ENCODE measurements around the gene FRMD4B.

FRMD4B gene

DNA sequence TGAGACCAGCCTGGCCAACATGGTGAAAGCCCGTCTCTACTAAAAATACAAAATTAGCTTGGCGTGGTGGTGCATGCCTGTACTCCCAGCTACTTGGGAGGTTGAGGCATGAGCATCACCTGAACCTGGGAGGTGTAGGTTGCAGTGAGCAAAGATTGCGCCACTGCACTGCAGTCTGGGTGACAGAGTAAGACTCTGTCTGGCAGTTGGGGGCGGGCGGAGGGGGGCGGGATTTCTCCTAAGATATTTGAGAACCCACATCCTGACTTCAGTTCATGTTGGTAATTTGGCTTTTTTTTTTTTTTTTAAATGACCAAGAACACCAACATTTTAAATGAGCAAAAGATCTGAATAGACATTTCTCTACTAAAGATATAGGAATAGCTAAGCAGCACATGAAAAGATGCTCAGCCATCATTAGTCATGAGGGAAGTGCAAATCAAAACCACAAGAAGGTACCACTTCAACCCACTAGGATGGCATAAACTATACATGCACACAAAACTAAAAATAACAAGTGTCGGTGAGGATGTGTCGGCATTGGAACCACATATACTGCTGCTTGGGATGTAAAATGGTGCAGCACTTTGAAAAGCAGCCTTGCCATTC lies 187.9 kb downstream of the FRMD4B start:
- no peak for DNase-seq

DNA sequence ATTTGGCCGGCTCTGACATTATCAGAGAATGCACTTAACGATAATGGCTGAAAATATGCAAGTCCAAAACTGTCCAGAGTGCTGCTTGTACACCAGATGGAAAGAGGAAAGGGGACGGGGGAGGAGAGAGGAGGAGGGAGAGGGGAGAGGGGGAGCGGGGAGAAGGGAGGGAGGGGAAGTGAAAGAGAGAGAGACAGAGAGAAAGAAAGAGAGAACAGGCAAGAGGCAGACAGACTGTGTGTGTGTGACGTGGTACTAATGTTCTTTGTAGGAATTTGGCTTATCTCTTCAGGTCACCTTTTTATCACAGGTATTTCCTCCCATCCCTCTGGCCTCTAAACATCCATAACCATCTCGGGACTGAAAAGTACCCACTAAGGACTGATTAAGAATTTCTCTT lies 188.4 kb downstream of the FRMD4B start:
- DNase-seq: no peak

DNA sequence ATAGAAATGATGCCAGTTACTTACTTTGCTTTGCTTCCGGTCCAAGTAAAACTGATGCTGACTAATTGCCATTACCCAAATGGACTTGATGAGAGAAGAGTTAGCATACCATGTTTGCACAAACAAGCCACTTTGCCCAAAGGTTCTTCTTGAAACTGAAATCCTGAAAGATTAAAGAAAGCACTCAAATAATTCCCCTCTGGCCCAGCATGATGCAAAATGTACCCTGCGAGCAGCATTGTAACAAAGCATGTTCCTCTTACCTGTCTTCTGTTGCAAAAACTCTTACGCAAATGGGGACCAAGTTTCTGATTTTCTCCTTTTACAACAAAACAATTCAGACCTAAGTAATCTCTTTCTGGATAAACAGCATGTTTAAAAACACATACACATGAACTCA lies 189.0 kb downstream of the FRMD4B start:
- DNase-seq: no peak

DNA sequence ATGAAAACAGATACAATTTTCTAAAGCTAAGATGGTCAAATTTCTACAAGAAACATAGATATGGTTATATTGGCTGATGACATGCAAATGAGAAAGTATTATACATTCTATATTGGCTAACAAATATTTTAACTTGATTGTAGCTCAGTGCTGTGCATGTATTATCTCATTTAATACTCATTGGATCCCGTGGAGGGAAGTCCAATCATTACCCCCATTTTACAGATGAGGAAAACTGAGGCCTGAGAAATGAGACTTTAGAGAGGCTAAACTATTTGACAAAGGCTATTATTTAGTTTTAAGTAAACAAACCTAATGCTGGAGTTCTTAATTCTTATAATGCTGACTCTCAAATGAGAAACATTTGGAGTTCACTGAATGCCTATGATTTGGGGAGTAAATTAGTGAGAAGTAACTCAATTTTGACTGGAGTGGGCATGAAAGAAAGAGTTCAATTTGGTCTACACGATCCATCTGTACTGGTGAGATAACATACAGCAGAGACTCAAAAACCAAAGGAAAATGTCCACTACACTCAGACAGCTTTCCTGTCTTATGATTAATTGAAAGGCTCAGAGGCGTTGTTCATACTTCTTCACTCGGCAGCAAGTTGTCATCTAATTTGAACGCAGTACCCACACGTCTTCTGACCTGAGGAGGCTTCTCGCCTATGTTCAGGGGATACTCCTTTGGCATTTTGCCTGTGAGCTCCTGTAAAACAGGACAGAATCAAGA lies 191.3 kb downstream of the FRMD4B start:
- DNase-seq: no peak

DNA sequence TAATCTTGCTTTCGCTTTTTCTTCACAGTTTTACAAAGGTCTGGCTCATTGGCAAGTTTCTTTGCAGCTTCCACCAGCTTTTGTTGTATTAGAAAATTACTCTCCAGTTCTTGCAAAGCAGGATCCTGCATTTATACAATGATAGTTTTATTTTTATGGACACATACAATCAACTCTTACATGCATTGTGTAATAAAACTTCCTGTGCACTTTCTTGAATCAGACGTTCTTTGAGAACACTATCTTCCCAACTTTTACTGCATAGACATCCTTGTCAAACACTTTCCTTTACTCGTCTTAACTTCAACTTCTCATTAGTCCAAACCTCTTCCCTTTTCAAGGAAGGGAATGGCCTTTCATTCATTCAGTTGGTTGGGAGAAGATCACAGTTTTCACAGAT lies 192.1 kb downstream of the FRMD4B start:
- no peak for DNase-seq

DNA sequence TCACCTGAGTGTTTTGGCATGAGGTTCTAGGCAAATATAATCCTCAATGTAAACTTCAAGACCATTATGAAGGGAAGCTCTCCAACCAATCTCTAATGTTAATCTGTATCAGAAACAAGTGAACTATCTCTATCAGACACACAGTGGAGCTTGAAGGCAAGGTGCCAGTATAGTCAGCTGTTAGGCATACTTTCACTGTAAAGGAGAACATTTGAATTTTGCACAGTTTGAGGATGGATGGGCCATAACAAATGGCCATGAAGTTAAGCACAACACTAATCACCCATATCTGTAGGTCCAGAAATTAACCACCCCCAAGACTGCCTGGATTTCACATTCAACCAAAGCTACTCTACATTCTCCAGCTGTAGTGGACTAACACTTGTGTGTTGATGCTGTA lies 194.4 kb downstream of the FRMD4B start:
- DNase-seq: no peak

DNA sequence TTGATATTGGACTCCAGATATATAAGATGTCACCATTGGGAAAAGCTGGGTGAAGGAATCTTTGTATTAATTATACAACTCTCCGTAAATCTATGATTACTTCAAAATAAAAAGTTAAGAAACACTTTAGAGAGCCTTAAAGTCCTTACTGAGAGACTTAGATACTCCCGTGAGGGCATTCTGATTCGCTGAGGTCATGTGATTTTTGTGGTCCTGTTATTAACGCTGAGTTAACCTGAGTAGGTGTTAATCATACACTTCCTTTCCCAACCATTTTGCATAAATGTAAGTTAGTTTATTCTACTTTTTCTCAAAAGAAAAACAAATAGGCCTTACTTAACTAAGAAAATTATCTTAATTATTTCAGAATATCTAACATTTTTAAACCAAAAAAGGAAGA lies 196.4 kb downstream of the FRMD4B start:
- DNase-seq: no peak

DNA sequence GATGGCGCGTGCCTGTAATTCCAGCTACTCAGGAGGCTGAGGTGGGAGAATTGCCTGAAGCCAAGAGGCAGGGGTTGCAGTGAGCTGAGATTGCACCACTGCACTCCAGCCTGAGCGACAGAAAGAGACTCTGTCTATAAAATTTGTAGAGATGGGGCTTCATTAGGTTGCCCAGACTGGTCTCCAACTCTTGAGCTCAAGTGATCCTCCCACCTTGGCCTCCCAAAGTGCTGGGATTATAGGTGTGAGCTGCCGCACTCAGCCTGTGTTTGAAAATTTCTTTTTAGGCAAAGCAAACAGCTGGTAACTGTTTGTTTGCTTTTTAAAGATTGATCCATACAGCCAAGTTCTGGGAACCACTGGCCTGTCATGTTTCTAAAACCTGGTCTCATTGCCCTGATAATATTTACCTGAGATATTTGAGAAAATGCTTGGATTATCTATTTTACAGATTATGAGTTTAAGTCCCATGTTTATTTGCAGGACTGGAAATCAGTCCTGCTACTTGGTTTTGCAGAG lies 199.3 kb downstream of the FRMD4B start:
- no peak for DNase-seq

DNA sequence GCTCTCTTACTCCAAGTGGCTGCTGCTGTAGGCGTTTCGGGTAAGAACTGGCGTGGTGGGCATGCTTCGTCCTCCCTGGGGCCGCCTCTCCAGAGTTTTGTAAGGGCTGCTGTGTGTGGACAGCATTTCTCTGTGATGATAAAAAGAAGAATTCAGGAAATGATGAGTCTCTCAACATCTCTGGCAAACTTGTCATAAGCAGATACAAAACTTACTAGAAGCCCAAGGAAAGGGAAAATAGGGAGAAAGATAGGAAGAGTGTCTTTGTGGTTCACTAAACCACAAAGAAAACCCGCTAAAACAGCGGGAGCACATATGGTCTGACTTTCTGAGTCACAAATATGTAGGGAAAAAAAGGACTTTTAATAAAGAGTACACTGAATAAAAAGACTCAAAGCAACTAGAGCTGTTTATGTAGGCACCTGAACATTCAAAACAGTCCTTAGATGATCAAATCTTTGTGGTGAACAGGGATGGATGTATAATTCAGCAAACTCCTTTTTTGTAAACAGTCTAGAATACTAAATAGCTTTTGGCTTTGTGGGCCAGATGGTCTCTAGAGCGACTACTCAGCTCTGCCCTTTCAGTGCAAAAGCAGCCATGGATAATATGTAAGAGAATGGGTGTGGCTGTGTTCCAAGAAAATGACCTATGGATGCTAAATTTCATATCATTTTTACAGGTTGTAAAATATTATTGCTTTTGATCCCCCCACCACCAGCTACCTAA lies 203.1 kb downstream of the FRMD4B start:
- no peak for DNase-seq

DNA sequence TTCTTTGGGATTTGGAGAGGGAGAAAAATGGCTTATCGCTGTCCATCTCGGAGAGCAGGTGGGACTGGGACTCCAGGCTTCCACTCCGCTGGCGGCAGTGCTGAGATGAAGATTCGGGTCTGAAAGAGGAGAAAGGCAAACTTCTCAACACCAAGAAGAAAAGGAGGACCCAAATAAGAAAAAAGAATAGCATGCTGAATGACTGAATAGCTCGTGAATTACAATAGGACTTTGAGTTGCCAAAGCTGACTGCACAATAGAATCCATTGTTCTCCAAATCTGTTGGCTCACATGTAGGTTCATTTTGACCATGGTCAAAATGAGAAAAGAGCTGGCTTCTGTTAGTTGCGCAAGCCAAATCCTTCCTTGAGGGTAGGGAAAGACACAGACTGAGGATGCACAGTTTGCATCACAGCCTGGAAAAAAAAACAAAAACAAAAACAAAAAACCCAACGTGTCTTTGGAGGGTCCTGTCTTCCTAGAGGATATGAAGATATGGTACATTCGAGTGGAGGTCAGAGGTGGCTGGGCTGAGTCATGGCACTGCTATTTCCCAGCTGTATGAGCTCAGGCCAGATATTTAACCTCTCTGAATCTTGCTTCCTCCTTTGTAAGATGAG lies 204.2 kb downstream of the FRMD4B start:
- DNase-seq: no peak

DNA sequence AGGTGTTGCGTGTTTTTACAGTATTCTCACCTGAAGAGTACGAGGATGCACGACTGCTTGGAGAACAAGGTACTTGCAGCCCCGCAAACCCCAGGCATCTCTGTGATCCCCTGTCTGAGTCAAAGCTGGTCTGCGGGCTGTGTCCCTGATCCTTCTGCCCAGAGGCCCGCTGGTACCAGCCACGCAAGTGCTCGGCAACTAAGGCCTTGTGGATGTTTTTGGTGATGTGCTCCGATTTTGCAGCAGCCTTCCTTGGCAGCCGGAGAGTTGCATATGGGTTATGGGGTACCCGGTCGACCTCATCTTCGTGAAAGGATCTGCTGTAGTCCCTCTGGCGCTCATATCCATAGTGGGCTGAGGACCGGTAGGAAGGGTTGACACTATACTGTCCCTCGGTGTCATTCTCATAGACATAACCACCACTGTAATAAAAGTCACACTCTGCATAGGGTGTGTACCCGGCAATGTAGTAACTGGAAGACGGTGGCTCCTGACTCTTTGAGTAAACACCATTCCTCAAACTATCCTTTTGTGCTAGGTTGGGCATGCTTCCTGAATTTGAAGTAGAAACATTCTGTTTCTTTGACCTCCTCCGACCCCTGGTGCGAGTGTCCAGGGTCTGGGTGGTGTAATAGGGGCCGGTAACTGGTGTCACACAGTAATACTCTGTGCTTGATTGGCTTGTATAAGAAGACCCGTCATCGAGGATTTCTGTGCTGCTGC lies 204.9 kb downstream of the FRMD4B start:
- DNase-seq: no peak

DNA sequence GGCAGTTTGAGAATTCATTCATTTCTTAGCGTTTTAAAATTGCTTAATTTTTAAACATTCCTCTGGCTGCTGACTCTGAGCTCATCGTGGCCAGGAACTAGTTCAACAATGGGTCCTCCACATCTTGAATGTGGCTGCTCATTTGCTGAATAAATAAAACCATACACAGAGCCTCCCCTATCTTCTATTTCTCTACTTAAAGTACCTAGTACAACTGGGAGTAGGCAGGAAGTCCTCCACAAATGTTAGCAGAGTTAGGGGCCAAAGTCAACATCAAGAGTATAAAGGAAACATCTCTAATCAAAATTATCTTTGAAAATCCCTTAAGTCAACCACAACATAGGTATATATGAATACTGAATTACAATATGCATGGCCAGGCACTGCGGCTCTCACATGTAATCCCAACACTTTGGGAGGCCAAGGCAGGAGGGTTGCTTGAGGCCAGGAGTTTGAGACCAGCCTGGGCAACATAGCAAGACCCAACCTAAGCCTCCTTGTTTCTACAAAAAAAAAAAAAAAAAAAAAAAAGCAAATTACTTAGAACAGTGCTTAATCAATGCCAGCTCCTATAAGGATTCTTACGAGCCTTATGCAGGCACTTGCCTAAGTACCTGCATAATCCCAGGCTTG lies 206.0 kb downstream of the FRMD4B start:
- DNase-seq: no peak

DNA sequence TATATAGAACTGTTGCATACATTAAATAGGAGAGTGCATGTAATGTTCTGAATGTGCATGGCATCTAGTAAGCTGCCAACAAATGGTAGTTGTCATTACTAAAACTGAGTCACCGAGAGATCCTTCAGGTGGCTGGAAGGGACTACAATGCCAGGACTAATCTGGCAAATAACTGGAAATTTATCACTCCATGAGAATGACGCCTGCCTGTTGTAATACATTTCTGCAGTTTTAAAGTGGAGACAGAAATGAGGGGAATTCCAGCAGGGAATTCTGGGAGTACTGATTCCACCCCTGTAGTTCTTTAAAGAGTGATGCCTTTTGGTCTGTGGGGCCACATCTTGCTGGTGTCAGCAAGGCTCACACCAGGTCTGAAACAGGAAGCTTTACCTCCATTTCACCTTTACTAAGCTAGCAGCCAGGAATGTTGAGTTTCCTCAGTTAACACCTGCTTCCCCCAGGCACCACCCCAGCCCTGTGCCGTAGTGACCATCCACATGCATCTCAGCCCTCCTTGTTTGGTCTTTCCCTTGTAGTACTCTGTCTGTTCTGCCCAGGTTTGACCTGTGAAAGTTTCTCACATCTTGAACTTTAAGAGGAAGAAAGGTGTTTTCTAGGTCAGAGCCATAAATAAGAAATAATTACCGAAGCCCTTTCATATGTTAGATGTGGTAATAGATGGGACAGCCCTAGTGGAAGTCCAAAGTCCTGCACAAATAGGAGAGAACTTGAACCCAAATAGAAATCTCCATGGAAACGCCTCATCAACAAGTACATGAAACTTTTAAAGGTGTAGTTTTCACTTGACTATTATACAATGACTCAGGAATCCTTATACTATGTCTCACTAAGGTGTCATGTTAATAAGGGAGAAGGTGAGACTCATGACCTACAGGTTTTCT lies 206.8 kb downstream of the FRMD4B start:
- peak; percentile 10 for DNase-seq

DNA sequence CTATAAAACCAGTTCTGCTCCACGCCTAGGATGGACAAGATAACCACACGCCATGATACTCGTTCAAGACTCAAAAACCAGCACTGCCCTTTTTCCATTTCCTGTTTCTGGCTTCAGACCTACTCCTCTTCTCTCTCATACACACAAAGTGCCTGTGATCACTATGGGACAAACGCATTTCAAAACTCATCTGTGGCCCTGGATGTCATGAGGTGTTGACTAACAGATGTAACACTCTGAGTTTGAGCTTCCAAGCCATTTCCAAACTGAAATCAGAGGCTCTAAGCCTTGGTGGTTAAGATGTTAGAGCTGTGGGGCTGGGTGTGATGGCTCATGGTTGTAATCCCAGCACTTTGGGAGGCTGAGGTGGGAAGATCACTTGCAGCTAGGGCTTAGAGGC lies 207.8 kb downstream of the FRMD4B start:
- no peak for DNase-seq

DNA sequence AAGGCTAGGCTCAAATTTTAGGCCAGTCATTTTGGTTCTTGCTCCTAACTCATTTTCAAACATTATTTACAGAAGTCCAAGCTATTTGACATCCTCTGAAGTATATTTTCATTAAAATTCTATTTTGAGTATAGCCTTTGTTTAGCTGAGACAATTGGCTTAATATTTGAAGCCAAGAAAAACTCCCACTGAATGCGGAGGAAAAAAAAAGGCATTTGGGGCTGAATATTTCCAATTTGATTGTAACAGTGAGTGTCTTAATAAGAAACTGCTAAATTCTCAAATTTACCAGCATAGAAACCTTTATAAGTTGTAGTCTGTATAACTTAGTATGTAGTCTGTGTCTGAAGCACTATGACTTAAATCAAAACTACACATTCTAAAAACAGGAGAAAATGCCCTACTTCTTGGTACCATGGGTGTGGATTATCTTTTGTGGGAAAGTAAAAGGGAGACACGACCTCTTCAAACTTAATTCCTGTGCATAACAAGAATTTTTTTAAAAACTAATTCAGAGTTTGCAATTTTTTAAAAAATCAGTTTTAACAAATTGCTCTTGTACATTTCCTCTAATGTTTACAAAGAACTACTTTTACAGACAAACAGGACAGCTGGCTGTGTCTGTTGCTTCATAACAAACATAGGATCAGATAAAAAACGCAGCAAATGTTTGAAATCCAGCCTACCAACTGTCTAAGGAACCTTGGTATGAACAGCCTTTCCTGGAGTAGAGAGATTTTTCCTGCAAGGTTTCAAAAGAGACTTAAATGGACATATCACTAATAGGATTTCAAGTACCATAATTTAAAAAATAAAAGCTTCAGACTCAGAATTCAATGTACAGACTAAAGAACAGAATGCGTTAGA lies 210.8 kb downstream of the FRMD4B start:
- no peak for DNase-seq

DNA sequence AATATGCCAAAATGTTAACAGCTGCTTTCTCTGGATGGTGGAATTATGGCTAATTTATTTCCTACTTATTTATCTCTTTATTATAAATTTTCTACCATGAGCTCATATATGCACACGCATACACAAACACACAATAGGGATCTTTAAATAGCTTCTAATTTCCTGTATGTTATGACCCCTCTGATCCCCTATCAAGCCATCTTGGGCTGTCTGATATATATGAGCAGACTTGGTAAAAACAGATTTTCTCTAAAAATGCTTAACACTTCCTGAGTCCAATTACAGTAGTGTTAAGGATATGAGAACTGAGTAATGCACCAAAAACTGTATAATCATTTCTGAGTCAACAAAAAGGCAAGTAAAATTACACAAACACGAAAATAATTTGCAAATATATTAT lies 211.4 kb downstream of the FRMD4B start:
- DNase-seq: no peak

DNA sequence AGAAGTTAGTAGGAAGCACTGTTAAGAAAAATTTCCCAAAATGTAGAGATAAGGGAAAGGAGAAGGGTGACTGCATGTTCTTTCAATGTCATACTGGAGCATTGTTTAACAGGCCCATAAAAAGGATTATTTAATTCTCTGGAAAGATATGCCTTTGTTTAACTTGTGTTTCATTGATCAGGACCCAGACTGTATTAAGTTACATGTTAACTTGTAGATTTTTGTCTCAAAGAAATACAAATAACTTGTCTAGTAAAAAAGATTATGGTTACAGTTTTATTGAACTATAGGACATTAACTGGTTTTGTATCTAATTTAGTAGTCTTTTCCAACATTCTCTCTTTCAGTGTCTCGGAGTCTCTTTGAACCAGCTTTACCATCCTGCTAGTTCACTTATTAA lies 213.8 kb downstream of the FRMD4B start:
- no peak for DNase-seq

DNA sequence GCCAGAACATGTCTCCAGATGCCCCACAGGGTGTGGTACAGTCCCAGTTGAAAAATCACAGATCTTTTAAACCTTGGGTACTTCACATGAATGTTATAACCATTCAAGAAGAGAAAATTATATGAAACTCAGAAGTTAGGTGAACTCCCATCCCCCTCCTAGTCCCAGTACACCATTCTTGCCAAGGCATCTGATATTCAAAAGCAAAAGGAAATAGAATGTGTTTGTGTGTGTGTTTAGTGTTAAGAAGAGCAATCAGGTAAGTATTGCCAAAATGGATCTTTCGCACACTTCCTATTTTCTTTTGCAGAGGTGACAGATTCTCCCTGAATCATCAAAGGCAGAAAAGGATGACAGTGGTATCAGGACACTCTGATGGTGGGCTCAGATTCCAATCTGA lies 219.4 kb downstream of the FRMD4B start:
- DNase-seq: no peak

DNA sequence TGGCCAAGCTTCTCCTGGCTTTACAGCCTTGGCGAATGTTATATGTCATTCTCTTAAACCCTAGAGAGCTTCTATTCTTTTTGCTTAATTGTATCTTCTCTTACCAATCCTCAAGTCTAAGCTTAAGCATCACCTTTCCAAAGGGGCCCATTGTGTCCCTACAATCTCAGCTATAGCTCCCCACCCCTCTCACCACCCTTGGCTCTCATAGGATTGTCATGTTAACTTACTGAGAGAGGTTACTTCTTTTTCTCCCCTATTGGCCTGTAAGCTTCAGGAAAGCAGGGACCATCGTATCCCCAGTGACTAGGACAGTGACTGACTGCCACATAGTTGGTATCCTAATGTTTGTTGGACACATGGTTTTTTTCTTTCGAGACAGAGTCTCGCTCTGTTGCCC lies 220.1 kb downstream of the FRMD4B start:
- DNase-seq: no peak

DNA sequence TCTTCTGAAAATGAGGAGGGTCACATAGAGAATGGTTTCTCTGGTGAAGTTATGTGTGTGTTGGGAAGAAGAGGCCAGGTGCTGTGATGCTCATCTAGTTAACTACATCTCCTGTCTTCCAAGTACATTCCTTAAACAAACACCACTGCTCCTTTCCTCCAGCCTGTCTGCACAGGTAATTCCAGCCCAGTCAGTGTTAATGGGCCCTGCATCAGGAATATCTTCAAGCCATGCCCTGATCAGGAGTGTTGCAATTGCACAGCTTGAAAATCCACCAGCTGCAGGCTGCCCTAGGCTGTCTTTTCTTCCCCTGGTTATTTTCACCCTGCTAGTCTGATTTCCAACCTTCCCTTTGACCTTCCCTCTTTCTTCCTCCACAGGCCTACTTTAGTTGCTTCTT lies 221.6 kb downstream of the FRMD4B start:
- DNase-seq: no peak

Data from DMS53 (cell line).